ENCODE data around the gene DHX35. TPM values are rescaled to one million over a fixed set of nuclear protein-coding genes. Genes with fewer than 3 reads are reported as not detected.

The DHX35 gene
- total RNA-seq, 3 donors from 2014 or later (not counting 1 experiment from before 2014, with no cell fraction given) = 8.8 to 11.4 (median 10.2) TPM

GRCh38 chr20:38975539-38976120, 13.5 kb downstream of the DHX35 start:
- Histone ChIP-seq H3K27ac (ENCODE audit: low read length) (no peak overlapping the region), H3K9me3 (ENCODE audit: control insufficient read depth, insufficient read depth, low read length) (no peaks in the 10 kb centered on the region), H3K36me3 (ENCODE audit: control insufficient read depth, insufficient read depth, low read length) (peaks cover 11% of the 10 kb centered on the region), H3K27me3 (ENCODE audit: control insufficient read depth, insufficient read depth, low read length) (no peaks in the 10 kb centered on the region), H3K4me1 (ENCODE audit: control insufficient read depth, insufficient read depth, low read length) (no peaks in the 10 kb centered on the region), H3K4me3 (ENCODE audit: low read length) (no peak overlapping the region)
- Mint-ChIP-seq H3K36me3 (peaks cover 9% of the 10 kb centered on the region), H3K9me3 (no peaks in the 10 kb centered on the region), H3K4me3 (no peak overlapping the region), H3K27ac (no peak overlapping the region), H3K27me3 (ENCODE audit: low read depth in 2 of 2) (no peaks in the 10 kb centered on the region), H3K4me1 (peaks cover 1 to 6% of the 10 kb centered on the region in 2 donors)
- WGBS (ENCODE audit: insufficient coverage) = 100% methylated on average over 1 of the region's 2 CpGs
- no peak for TF ChIP-seq CTCF (IDR thresholded peaks at IDR 0.05)
- DNase-seq (no peak), ATAC-seq (no peak)
- intact Hi-C loops (cut with micrococcal nuclease) = no loop called here

- Histone ChIP-seq H3K4me3 (ENCODE audit: low read length) (no peak overlapping the region), H3K9me3 (ENCODE audit: control insufficient read depth, insufficient read depth, low read length) (no peaks in the 10 kb centered on the region), H3K4me1 (ENCODE audit: control insufficient read depth, insufficient read depth, low read length) (no peaks in the 10 kb centered on the region), H3K27ac (ENCODE audit: low read length) (no peak overlapping the region), H3K36me3 (ENCODE audit: control insufficient read depth, insufficient read depth, low read length) (peaks cover 3% of the 10 kb centered on the region), H3K27me3 (ENCODE audit: control insufficient read depth, insufficient read depth, low read length) (no peaks in the 10 kb centered on the region)
- ATAC-seq (no peak), DNase-seq (no peak)
- Mint-ChIP-seq H3K4me1 (peaks cover 7 to 8% of the 10 kb centered on the region in 2 donors), H3K27me3 (ENCODE audit: low read depth in 2 of 2) (no peaks in the 10 kb centered on the region), H3K4me3 (no peak overlapping the region), H3K27ac (no peak overlapping the region), H3K9me3 (no peaks in the 10 kb centered on the region), H3K36me3 (no peaks in the 10 kb centered on the region)
- no CpG with 5 or more reads among the region's 2 CpGs for WGBS (ENCODE audit: insufficient coverage)
- TF ChIP-seq CTCF (IDR thresholded peaks at IDR 0.05) = no peak
- intact Hi-C loops (cut with micrococcal nuclease) = no loop called here
Observed at GRCh38 chr20:38979434-38979833, 17.3 kb downstream of the DHX35 start.

GRCh38 chr20:38979842-38980241, 17.7 kb downstream of the DHX35 start:
- no peaks in the 10 kb centered on the region for H3K36me3 Mint-ChIP-seq
- H3K36me3 ChIP-seq (ENCODE audit: control insufficient read depth, insufficient read depth, low read length) = peaks cover under 1% of the 10 kb centered on the region
- TF ChIP-seq CTCF (IDR thresholded peaks at IDR 0.05) = no peak
- H3K4me3 ChIP-seq (ENCODE audit: low read length) = no peak overlapping the region
- H3K4me3 Mint-ChIP-seq = no peak overlapping the region
- DNase-seq (no peak), ATAC-seq (no peak)
- H3K27me3 Mint-ChIP-seq (ENCODE audit: low read depth in 2 of 2) = no peaks in the 10 kb centered on the region
- no peak overlapping the region for H3K27ac Mint-ChIP-seq
- no peak overlapping the region for H3K27ac ChIP-seq (ENCODE audit: low read length)
- intact Hi-C loops (cut with micrococcal nuclease) = no loop called here
- no peaks in the 10 kb centered on the region for H3K27me3 ChIP-seq (ENCODE audit: control insufficient read depth, insufficient read depth, low read length)
- no peaks in the 10 kb centered on the region for H3K4me1 ChIP-seq (ENCODE audit: control insufficient read depth, insufficient read depth, low read length)
- H3K4me1 Mint-ChIP-seq = peaks cover 7 to 8% of the 10 kb centered on the region in 2 donors
- 90% methylated on average over 3 of the region's 3 CpGs for WGBS (ENCODE audit: insufficient coverage)
- no peaks in the 10 kb centered on the region for H3K9me3 ChIP-seq (ENCODE audit: control insufficient read depth, insufficient read depth, low read length)
- no peaks in the 10 kb centered on the region for H3K9me3 Mint-ChIP-seq

GRCh38 chr20:38982291-38982690, 20.1 kb downstream of the DHX35 start:
- Mint-ChIP-seq H3K27ac (no peak overlapping the region), H3K27me3 (ENCODE audit: low read depth in 2 of 2) (no peaks in the 10 kb centered on the region), H3K4me3 (no peak overlapping the region), H3K36me3 (no peaks in the 10 kb centered on the region), H3K4me1 (peaks cover 7 to 8% of the 10 kb centered on the region in 2 donors), H3K9me3 (no peaks in the 10 kb centered on the region)
- H3K36me3 ChIP-seq (ENCODE audit: control insufficient read depth, insufficient read depth, low read length) = no peaks in the 10 kb centered on the region
- H3K9me3 ChIP-seq (ENCODE audit: control insufficient read depth, insufficient read depth, low read length) = no peaks in the 10 kb centered on the region
- no peak overlapping the region for H3K4me3 ChIP-seq (ENCODE audit: low read length)
- H3K27me3 ChIP-seq (ENCODE audit: control insufficient read depth, insufficient read depth, low read length) = no peaks in the 10 kb centered on the region
- TF ChIP-seq CTCF (IDR thresholded peaks at IDR 0.05) = no peak
- 97% methylated on average over 1 of the region's 1 CpG for WGBS (ENCODE audit: insufficient coverage)
- DNase-seq = no peak
- ATAC-seq = no peak
- intact Hi-C loops (cut with micrococcal nuclease) = no loop called here
- no peaks in the 10 kb centered on the region for H3K4me1 ChIP-seq (ENCODE audit: control insufficient read depth, insufficient read depth, low read length)
- H3K27ac ChIP-seq (ENCODE audit: low read length) = no peak overlapping the region

All from natural killer cell (primary cell).